HCT116 (cell line): ENCODE data around the gene ADORA2B. TPM values are rescaled to one million over a fixed set of nuclear protein-coding genes. Genes with fewer than 3 reads are reported as not detected.

ENCODE experiments used
- ATAC-seq: fragments of 200-7000 bp; cut with Tn5 transposase; 2 replicates; pipeline ENCODE4 v1.9.1; 2020; ENCODE audit warnings: mild to moderate bottlenecking, moderate library complexity
- BruUV-seq: library from RNA; stranded (reverse); fragments of 400-500 nt; replicated peaks from 2 replicates; lab custom pipeline; 2021; lab: Mats Ljungman, UMichigan
- CTCF ChIA-PET: fragments of 300-600 bp; sonication (Branson Sonifier 250); formaldehyde crosslinking; loops from one replicate; lab custom pipeline; 2021; ENCODE audit warnings: antibody characterized with exemption; lab: Charles Lee
- POLR2A ChIA-PET: fragments of 300-600, 350-600 bp; sonication (Branson Sonifier 250); formaldehyde crosslinking; loops from one replicate; lab custom pipeline; 2021; ENCODE audit warnings: antibody characterized with exemption; lab: Charles Lee
- RAD21 ChIA-PET, 2 experiments: fragments of 300-600 bp; sonication (Branson Sonifier 250); formaldehyde crosslinking; loops; one replicate each; lab custom pipeline; 2023; ENCODE audit warnings: low total read pairs in 2 of 2; ENCODE audit not compliant: uncharacterized antibody in 2 of 2, unreplicated experiment in 2 of 2, low non-redundant PET in 1 of 2; lab: Charles Lee
- DNase-seq: peaks from one replicate; pipeline ENCODE4 v3.0.0-alpha.2; 2010; ENCODE audit warnings: low read depth, low spot score
- H2AFZ ChIP-seq: fragments of 200-600 bp; shearing (Covaris generic), sonication (generic); 2 replicates; pipeline ENCODE4 v1.6.1; 2017; ENCODE audit warnings: low read depth, mixed run types, mixed read lengths, antibody characterized with exemption, low read length; ENCODE audit not compliant: poor library complexity, severe bottlenecking
- H3K27ac ChIP-seq: 2 replicates; pipeline ENCODE4 v1.5.1; 2012; ENCODE audit warnings: low read depth, low read length
- H3K27me3 ChIP-seq: fragments of 200-600 bp; sonication (generic); 2 replicates; pipeline ENCODE4 v1.6.1; 2016; ENCODE audit warnings: mixed run types, low read length, mixed read lengths; ENCODE audit not compliant: insufficient read depth
- H3K36me3 ChIP-seq, 2 experiments: fragments of 200-500 bp in 1 of 2; fragments of 200-600 bp in 1 of 2; sonication (Bioruptor generic) in 1 of 2; sonication (generic) in 1 of 2; 2 replicates each; pipeline versions ENCODE4 v1.5.1 to v1.6.1; 2014 to 2016; ENCODE audit warnings: low read length in 2 of 2, inconsistent platforms in 1 of 2, mixed read lengths in 1 of 2, mixed run types in 1 of 2; ENCODE audit not compliant: insufficient read depth in 2 of 2, control insufficient read depth in 1 of 2
- H3K4me1 ChIP-seq, 2 experiments: fragments of 200-600 bp in 1 of 2; sonication (generic) in 1 of 2; 2 replicates each; pipeline versions ENCODE4 v1.5.1 to v1.6.1; 2012 to 2017; ENCODE audit warnings: low read length in 2 of 2, inconsistent platforms in 1 of 2, mild to moderate bottlenecking in 1 of 2, mixed read lengths in 1 of 2, mixed run types in 1 of 2, moderate library complexity in 1 of 2; ENCODE audit not compliant: insufficient read depth in 2 of 2, control insufficient read depth in 1 of 2
- H3K4me2 ChIP-seq: fragments of 200-600 bp; sonication (generic); 2 replicates; pipeline ENCODE4 v1.6.1; 2017; ENCODE audit warnings: mixed run types, low read length, mixed read lengths
- H3K4me3 ChIP-seq, 2 experiments: fragments of 200-600 bp in 1 of 2; sonication (generic) in 1 of 2; replicated peaks in 1 of 2; 2 replicates each; pipeline ENCODE4 v1.5.1; 2011 to 2016; ENCODE audit warnings: low read length in 2 of 2, control low read depth in 1 of 2, low read depth in 1 of 2, mild to moderate bottlenecking in 1 of 2, mixed read lengths in 1 of 2, mixed run types in 1 of 2
- H3K79me2 ChIP-seq: fragments of 200-600 bp; sonication (generic); 2 replicates; pipeline ENCODE4 v1.6.1; 2017; ENCODE audit warnings: mild to moderate bottlenecking, mixed run types, low read length, moderate library complexity, mixed read lengths; ENCODE audit not compliant: insufficient read depth
- H3K9ac ChIP-seq: fragments of 200-600 bp; sonication (generic); 2 replicates; pipeline ENCODE4 v1.6.1; 2016; ENCODE audit warnings: low read length, mixed read lengths
- H3K9me2 ChIP-seq: fragments of 200-600 bp; sonication (generic), shearing (Covaris generic); 2 replicates; pipeline ENCODE4 v1.6.1; 2017; ENCODE audit warnings: mixed run types, mild to moderate bottlenecking, moderate library complexity; ENCODE audit not compliant: insufficient read depth
- H3K9me3 ChIP-seq, 2 experiments: fragments of 200-500 bp in 1 of 2; fragments of 200-600 bp in 1 of 2; sonication (Bioruptor generic) in 1 of 2; sonication (generic) in 1 of 2; 2 replicates each; pipeline ENCODE4 v1.6.1; 2014 to 2017; ENCODE audit warnings: low read length in 2 of 2, mixed read lengths in 2 of 2, inconsistent platforms in 1 of 2, low read depth in 1 of 2, mild to moderate bottlenecking in 1 of 2, mixed run types in 1 of 2, moderate library complexity in 1 of 2; ENCODE audit not compliant: control insufficient read depth in 1 of 2, insufficient read depth in 1 of 2
- H4K20me1 ChIP-seq: fragments of 200-600 bp; sonication (generic), shearing (Covaris generic); 2 replicates; pipeline ENCODE4 v1.6.1; 2017; ENCODE audit warnings: mixed run types, mild to moderate bottlenecking, moderate library complexity; ENCODE audit not compliant: insufficient read depth
- CBX3 ChIP-seq: IDR thresholded peaks from 2 replicates; pipeline ENCODE4 v1.6.1; 2012; ENCODE audit warnings: low read depth
- EZH2 ChIP-seq: fragments of 200-600 bp; sonication (generic); IDR thresholded peaks from 2 replicates; pipeline ENCODE4 v1.6.1; 2017; ENCODE audit warnings: antibody characterized with exemption, mixed run types
- EZH2phosphoT487 ChIP-seq: fragments of 200-600 bp; IDR thresholded peaks from 2 replicates; pipeline ENCODE4 v1.6.1; 2018; ENCODE audit warnings: antibody characterized with exemption, borderline replicate concordance
- POLR2A ChIP-seq: IDR thresholded peaks from 2 replicates; pipeline ENCODE4 v1.7.0; 2011; ENCODE audit warnings: borderline replicate concordance; ENCODE audit not compliant: insufficient read depth, insufficient read length; ENCODE audit errors: extremely low read depth
- POLR2AphosphoS5 ChIP-seq: IDR thresholded peaks from 2 replicates; pipeline ENCODE4 v1.6.1; 2011; ENCODE audit warnings: mild to moderate bottlenecking, low read depth, low read length, moderate library complexity
- REST ChIP-seq: IDR thresholded peaks from 2 replicates; pipeline ENCODE4 v1.6.1; 2012; ENCODE audit warnings: low read depth
- SRF ChIP-seq: IDR thresholded peaks from 2 replicates; pipeline ENCODE4 v1.6.1; 2012; ENCODE audit warnings: low read depth
- ZFX ChIP-seq: fragments of 450-650 bp; IDR thresholded peaks from 2 replicates; pipeline ENCODE4 v1.6.1; 2017
- intact Hi-C: fragments of 100-400 bp; cut with micrococcal nuclease; formaldehyde crosslinking; loops from 2 replicates; pipeline ENCODE4 v1.10.0; 2022
- total RNA-seq: library from RNA; stranded (reverse); gene quantifications from one replicate; pipeline ENCODE4 v1.2.1, GENCODE V29; 2021; ENCODE audit not compliant: unreplicated experiment
- TF ChIP-seq, protein P1 (sequence below): IDR thresholded peaks from 2 replicates; pipeline ENCODE4 v1.6.1; 2011; ENCODE audit warnings: mild to moderate bottlenecking, low read length, moderate library complexity; ENCODE audit not compliant: insufficient replicate concordance; ENCODE audit errors: extremely low read depth

Gene ADORA2B
- total RNA-seq, 1 experiment from 2014 or later, result 47.5 TPM

DNA sequence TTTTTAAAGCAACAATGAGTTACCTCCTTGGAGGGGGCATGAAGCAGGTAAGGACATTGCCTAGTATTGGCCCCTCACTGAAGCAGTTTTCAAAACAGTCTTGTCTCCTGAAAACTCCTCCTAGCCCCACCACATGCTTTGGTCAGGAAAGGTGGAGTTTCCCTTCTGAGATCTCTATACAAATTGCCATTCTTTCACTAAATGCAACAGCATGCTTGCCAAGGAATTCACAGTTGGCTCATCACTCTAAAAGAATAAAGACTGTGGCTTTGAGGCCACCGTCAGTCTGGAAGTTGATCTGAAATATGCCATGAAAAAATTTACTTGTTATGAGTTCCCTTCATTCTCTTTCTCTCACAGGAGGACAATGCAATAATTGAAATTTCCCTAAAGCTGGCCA lies 58.9 kb downstream of the ADORA2B start:
- ChIA-PET RAD21 (no interaction called here), POLR2A (no interaction called here)
- no peaks in the 10 kb centered on the region for H3K27me3 ChIP-seq
- peaks cover 0 to 7% of the 10 kb centered on the region in 2 experiments; a peak in 1 of 4 replicates for H3K9me3 ChIP-seq
- no peak overlapping the region for H3K9ac ChIP-seq
- peaks cover 59 to 78% of the 10 kb centered on the region in 2 experiments for H3K36me3 ChIP-seq
- H3K4me3 ChIP-seq, result no peak overlapping the region
- no peaks in the 10 kb centered on the region for H3K9me2 ChIP-seq
- H3K4me1 ChIP-seq, result peaks cover 5 to 13% of the 10 kb centered on the region in 2 experiments; a peak in 3 of 4 replicates
- DNase-seq (no peak), ATAC-seq (no peak)
- no peak overlapping the region for H2AFZ ChIP-seq
- H4K20me1 ChIP-seq, result no peaks in the 10 kb centered on the region
- H3K4me2 ChIP-seq, result no peak overlapping the region
- H3K27ac ChIP-seq, result no peak overlapping the region
- TF ChIP-seq ZFX (no peak), EZH2phosphoT487 (no peak), EZH2 (no peak)
- TF ChIP-seq, all 23 proteins: peak for 0
- peaks cover 90% of the 10 kb centered on the region for H3K79me2 ChIP-seq
- intact Hi-C loops, result no loop called here
- no TSS peak for BruUV-seq
- CTCF ChIA-PET, result no interaction called here

- Histone ChIP-seq H3K9ac (no peak overlapping the region), H4K20me1 (no peaks in the 10 kb centered on the region), H3K27me3 (no peaks in the 10 kb centered on the region), H3K36me3 (peaks cover 71 to 81% of the 10 kb centered on the region in 2 experiments), H2AFZ (no peak overlapping the region), H3K9me2 (no peaks in the 10 kb centered on the region), H3K4me2 (no peak overlapping the region), H3K4me1 (peaks cover 5 to 12% of the 10 kb centered on the region in 2 experiments; a peak in 3 of 4 replicates), H3K4me3 (no peak overlapping the region), H3K9me3 (peaks cover 0 to 7% of the 10 kb centered on the region in 2 experiments; a peak in 1 of 4 replicates), H3K79me2 (peaks cover 95% of the 10 kb centered on the region)
- ATAC-seq, result no peak
- BruUV-seq, result no TSS peak
- ChIA-PET POLR2A (no interaction called here), RAD21 (no interaction called here)
- TF ChIP-seq ZFX (no peak), SRF (no peak), POLR2AphosphoS5 (no peak), REST (no peak), POLR2A (no peak), CBX3 (no peak), EZH2 (no peak)
- TF ChIP-seq, protein P1, sequence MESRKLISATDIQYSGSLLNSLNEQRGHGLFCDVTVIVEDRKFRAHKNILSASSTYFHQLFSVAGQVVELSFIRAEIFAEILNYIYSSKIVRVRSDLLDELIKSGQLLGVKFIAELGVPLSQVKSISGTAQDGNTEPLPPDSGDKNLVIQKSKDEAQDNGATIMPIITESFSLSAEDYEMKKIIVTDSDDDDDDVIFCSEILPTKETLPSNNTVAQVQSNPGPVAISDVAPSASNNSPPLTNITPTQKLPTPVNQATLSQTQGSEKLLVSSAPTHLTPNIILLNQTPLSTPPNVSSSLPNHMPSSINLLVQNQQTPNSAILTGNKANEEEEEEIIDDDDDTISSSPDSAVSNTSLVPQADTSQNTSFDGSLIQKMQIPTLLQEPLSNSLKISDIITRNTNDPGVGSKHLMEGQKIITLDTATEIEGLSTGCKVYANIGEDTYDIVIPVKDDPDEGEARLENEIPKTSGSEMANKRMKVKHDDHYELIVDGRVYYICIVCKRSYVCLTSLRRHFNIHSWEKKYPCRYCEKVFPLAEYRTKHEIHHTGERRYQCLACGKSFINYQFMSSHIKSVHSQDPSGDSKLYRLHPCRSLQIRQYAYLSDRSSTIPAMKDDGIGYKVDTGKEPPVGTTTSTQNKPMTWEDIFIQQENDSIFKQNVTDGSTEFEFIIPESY, result no peak
- TF ChIP-seq, all 23 proteins: peak for 0
- intact Hi-C loops, result no loop called here
- CTCF ChIA-PET, result no interaction called here
- no peak for DNase-seq
- no peak overlapping the region for H3K27ac ChIP-seq
These were observed 60.7 kb downstream of the ADORA2B start for GRCh38 chr17:16005636-16006035.
